Measurements from ENCODE around the gene ITPR2.

GRCh38 chr12:26396402-26396801 is 436.6 kb downstream of the ITPR2 start:
- TF ChIP-seq, protein P1, sequence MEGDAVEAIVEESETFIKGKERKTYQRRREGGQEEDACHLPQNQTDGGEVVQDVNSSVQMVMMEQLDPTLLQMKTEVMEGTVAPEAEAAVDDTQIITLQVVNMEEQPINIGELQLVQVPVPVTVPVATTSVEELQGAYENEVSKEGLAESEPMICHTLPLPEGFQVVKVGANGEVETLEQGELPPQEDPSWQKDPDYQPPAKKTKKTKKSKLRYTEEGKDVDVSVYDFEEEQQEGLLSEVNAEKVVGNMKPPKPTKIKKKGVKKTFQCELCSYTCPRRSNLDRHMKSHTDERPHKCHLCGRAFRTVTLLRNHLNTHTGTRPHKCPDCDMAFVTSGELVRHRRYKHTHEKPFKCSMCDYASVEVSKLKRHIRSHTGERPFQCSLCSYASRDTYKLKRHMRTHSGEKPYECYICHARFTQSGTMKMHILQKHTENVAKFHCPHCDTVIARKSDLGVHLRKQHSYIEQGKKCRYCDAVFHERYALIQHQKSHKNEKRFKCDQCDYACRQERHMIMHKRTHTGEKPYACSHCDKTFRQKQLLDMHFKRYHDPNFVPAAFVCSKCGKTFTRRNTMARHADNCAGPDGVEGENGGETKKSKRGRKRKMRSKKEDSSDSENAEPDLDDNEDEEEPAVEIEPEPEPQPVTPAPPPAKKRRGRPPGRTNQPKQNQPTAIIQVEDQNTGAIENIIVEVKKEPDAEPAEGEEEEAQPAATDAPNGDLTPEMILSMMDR (IDR thresholded peaks at IDR 0.05): no peak
- TF ChIP-seq POLR2AphosphoS5 (IDR thresholded peaks at IDR 0.05; ENCODE audit: insufficient read depth in 1 of 2, low read depth in 1 of 2): no peak
